ENCODE results near the gene SASH1. TPM values are rescaled to one million over a fixed set of nuclear protein-coding genes. Genes with fewer than 3 reads are reported as not detected.

SASH1 gene
- total and polyA plus RNA-seq, 9 donors: 31.7 to 67.0 (median 42.5) TPM

GRCh38 chr6:148325316-148326068 lies 17.1 kb upstream of the SASH1 start:
- no peaks in the 10 kb centered on the region for H3K36me3 ChIP-seq (ENCODE audit: control insufficient read depth, insufficient read depth, low read length)
- WGBS (ENCODE audit: insufficient coverage): 97% methylated on average over 5 of the region's 11 CpGs
- H3K27ac ChIP-seq (ENCODE audit: low read length): no peak overlapping the region
- H3K9me3 ChIP-seq (replicated peaks; ENCODE audit: control insufficient read depth, low read depth, low read length): no peaks in the 10 kb centered on the region
- peaks cover under 1% of the 10 kb centered on the region for H3K27me3 ChIP-seq (ENCODE audit: control insufficient read depth, insufficient read depth, low read length)
- no peaks in the 10 kb centered on the region for H3K4me1 ChIP-seq (ENCODE audit: control insufficient read depth, insufficient read depth, low read length)
- no peak overlapping the region for H3K4me3 ChIP-seq (ENCODE audit: low read length)
- DNase-seq: no peak

DNA sequence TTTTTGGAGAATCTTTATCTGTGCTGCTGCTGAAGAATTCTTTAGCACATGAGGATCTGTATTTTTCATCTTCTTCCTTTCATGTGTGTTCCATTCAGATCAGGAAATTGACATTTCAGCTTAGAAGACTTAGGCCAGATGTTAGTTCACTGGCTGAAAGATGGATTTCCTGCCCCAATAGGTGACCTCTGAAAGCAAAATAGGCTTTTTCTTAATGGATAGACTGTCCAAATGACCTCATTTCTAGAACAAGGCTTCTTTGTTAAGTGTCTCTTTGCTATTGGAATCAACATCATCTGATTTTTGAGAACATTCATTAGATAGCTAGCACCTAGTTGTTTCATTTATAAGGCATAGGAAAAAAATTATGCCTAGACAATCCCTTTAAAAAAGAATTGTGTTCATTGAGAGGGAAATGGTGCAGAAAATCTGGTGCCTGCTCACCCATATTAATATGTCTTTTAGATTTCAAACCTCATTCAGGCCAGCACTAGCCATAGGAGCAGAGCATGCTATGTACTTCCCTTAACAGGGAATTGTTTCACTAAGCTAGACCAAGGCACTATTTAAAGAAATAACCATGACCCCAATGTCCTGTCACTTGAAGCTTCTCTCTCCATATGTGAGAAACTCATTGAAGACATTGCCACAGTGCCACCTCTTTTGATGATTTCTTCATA lies 13.6 kb upstream of the SASH1 start:
- Histone ChIP-seq H3K4me3 (ENCODE audit: low read length) (no peak overlapping the region), H3K9me3 (replicated peaks; ENCODE audit: control insufficient read depth, low read depth, low read length) (no peaks in the 10 kb centered on the region), H3K36me3 (ENCODE audit: control insufficient read depth, insufficient read depth, low read length) (no peaks in the 10 kb centered on the region), H3K27me3 (ENCODE audit: control insufficient read depth, insufficient read depth, low read length) (peaks cover 2% of the 10 kb centered on the region), H3K27ac (ENCODE audit: low read length) (peak overlapping the region; percentile 23), H3K4me1 (ENCODE audit: control insufficient read depth, insufficient read depth, low read length) (no peaks in the 10 kb centered on the region)
- peak; percentile 40 for DNase-seq

GRCh38 chr6:148329596-148330381 lies 12.8 kb upstream of the SASH1 start:
- 80% methylated on average over 1 of the region's 7 CpGs for WGBS (ENCODE audit: insufficient coverage)
- Histone ChIP-seq H3K4me1 (ENCODE audit: control insufficient read depth, insufficient read depth, low read length) (no peaks in the 10 kb centered on the region), H3K4me3 (ENCODE audit: low read length) (no peak overlapping the region), H3K36me3 (ENCODE audit: control insufficient read depth, insufficient read depth, low read length) (no peaks in the 10 kb centered on the region), H3K27me3 (ENCODE audit: control insufficient read depth, insufficient read depth, low read length) (peaks cover 2% of the 10 kb centered on the region), H3K9me3 (replicated peaks; ENCODE audit: control insufficient read depth, low read depth, low read length) (no peaks in the 10 kb centered on the region), H3K27ac (ENCODE audit: low read length) (peak overlapping the region; percentile 47)
- DNase-seq: peak; percentile 51

GRCh38 chr6:148332088-148332487 lies 10.6 kb upstream of the SASH1 start:
- no peaks in the 10 kb centered on the region for H3K4me1 ChIP-seq (ENCODE audit: control insufficient read depth, insufficient read depth, low read length)
- no CpG with 5 or more reads among the region's 1 CpG for WGBS (ENCODE audit: insufficient coverage)
- H3K27me3 ChIP-seq (ENCODE audit: control insufficient read depth, insufficient read depth, low read length): peaks cover 2% of the 10 kb centered on the region
- no peaks in the 10 kb centered on the region for H3K9me3 ChIP-seq (replicated peaks; ENCODE audit: control insufficient read depth, low read depth, low read length)
- peak; percentile 62 for DNase-seq
- H3K4me3 ChIP-seq (ENCODE audit: low read length): no peak overlapping the region
- H3K36me3 ChIP-seq (ENCODE audit: control insufficient read depth, insufficient read depth, low read length): no peaks in the 10 kb centered on the region
- H3K27ac ChIP-seq (ENCODE audit: low read length): no peak overlapping the region

DNA sequence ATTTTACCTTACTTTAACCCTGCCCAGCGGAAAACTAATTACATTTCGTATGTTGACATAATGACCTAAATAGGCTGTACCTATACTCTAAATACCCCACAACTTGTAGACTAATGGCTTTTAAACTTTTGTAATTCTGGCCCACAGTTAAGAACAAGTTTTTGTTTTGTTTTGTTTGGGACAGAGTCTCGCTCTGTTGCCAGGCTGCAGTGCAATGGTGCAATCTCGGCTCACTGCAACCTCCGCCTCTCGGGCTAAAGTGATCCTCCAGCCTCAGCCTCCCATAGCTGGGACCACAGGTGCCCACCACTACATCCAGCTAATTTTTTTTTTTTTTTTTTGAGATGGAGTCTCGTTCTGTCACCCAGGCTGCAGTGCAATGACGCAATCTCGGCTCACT lies 5.7 kb upstream of the SASH1 start:
- no peaks in the 10 kb centered on the region for H3K36me3 ChIP-seq (ENCODE audit: control insufficient read depth, insufficient read depth, low read length)
- H3K27ac ChIP-seq (ENCODE audit: low read length): no peak overlapping the region
- no peak overlapping the region for H3K4me3 ChIP-seq (ENCODE audit: low read length)
- H3K9me3 ChIP-seq (replicated peaks; ENCODE audit: control insufficient read depth, low read depth, low read length): no peaks in the 10 kb centered on the region
- 100% methylated on average over 2 of the region's 9 CpGs for WGBS (ENCODE audit: insufficient coverage)
- H3K27me3 ChIP-seq (ENCODE audit: control insufficient read depth, insufficient read depth, low read length): no peaks in the 10 kb centered on the region
- DNase-seq: no peak
- peaks cover under 1% of the 10 kb centered on the region for H3K4me1 ChIP-seq (ENCODE audit: control insufficient read depth, insufficient read depth, low read length)

- H3K27ac ChIP-seq (ENCODE audit: low read length): no peak overlapping the region
- 95% methylated on average over 3 of the region's 5 CpGs for WGBS (ENCODE audit: insufficient coverage)
- H3K27me3 ChIP-seq (ENCODE audit: control insufficient read depth, insufficient read depth, low read length): peaks cover 2% of the 10 kb centered on the region
- no peak overlapping the region for H3K4me3 ChIP-seq (ENCODE audit: low read length)
- DNase-seq: no peak
- H3K4me1 ChIP-seq (ENCODE audit: control insufficient read depth, insufficient read depth, low read length): peaks cover 3% of the 10 kb centered on the region
- H3K36me3 ChIP-seq (ENCODE audit: control insufficient read depth, insufficient read depth, low read length): no peaks in the 10 kb centered on the region
- H3K9me3 ChIP-seq (replicated peaks; ENCODE audit: control insufficient read depth, low read depth, low read length): no peaks in the 10 kb centered on the region
Observed at GRCh38 chr6:148339766-148340165, 2.9 kb upstream of the SASH1 start.

DNA sequence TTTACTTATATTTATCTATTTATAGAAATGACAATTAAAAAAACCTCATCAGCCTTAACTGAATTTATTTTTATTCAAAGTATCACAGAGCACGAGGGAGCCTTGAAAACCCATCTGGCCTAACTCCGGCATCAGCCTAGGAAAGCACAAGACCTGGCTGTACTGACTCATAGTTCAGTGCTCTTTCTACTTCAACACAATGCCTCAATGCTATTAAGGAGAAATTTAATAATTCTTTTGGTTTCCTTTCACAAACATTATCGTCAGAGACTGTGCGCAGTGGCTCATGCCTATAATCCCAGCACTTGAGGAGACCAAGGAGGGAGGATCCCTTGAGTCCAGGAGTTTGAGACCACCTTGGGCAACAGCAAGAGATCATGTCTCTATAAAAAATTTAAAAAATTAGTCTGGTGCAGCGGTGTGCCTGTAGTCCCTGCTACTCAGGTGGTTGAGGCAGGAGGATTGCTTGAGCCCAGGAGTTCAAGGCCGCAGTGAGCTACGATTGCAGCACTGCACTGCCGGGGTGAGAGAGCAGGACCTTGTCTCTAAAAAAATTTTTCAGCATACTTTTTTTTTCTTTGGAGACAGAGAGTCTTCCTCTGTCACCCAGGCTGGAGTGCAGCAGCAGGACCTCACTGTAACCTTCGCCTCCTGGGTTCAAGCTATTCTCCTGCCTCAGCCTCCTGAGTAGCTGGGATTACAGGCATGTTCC lies 1.9 kb upstream of the SASH1 start:
- WGBS (ENCODE audit: insufficient coverage): 92% methylated on average over 7 of the region's 9 CpGs
- no peak overlapping the region for H3K27ac ChIP-seq (ENCODE audit: low read length)
- DNase-seq: no peak
- H3K9me3 ChIP-seq (replicated peaks; ENCODE audit: control insufficient read depth, low read depth, low read length): no peaks in the 10 kb centered on the region
- no peak overlapping the region for H3K4me3 ChIP-seq (ENCODE audit: low read length)
- H3K36me3 ChIP-seq (ENCODE audit: control insufficient read depth, insufficient read depth, low read length): no peaks in the 10 kb centered on the region
- peaks cover 3% of the 10 kb centered on the region for H3K4me1 ChIP-seq (ENCODE audit: control insufficient read depth, insufficient read depth, low read length)
- H3K27me3 ChIP-seq (ENCODE audit: control insufficient read depth, insufficient read depth, low read length): peaks cover 2% of the 10 kb centered on the region

DNA sequence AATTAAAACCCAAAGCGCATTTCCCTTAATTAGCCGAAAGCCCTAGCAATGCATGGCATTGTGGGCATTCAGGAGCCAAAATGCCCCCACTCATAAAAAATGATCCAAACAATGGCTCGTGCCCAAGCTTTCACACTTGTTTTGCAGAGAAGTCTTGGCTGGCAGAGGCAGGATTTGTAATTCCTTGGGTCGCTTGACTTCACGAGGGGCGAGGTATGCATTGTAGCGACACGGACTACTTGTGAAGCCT lies 613 bp upstream of the SASH1 start:
- no peaks in the 10 kb centered on the region for H3K9me3 ChIP-seq (replicated peaks; ENCODE audit: control insufficient read depth, low read depth, low read length)
- peak overlapping the region; percentile 73 for H3K4me3 ChIP-seq (ENCODE audit: low read length)
- no peak for DNase-seq
- 0% methylated on average over 6 of the region's 8 CpGs for WGBS (ENCODE audit: insufficient coverage)
- no peaks in the 10 kb centered on the region for H3K36me3 ChIP-seq (ENCODE audit: control insufficient read depth, insufficient read depth, low read length)
- H3K4me1 ChIP-seq (ENCODE audit: control insufficient read depth, insufficient read depth, low read length): peaks cover 3% of the 10 kb centered on the region
- H3K27me3 ChIP-seq (ENCODE audit: control insufficient read depth, insufficient read depth, low read length): peaks cover 2% of the 10 kb centered on the region
- peak overlapping the region; percentile 94 for H3K27ac ChIP-seq (ENCODE audit: low read length)

DNA sequence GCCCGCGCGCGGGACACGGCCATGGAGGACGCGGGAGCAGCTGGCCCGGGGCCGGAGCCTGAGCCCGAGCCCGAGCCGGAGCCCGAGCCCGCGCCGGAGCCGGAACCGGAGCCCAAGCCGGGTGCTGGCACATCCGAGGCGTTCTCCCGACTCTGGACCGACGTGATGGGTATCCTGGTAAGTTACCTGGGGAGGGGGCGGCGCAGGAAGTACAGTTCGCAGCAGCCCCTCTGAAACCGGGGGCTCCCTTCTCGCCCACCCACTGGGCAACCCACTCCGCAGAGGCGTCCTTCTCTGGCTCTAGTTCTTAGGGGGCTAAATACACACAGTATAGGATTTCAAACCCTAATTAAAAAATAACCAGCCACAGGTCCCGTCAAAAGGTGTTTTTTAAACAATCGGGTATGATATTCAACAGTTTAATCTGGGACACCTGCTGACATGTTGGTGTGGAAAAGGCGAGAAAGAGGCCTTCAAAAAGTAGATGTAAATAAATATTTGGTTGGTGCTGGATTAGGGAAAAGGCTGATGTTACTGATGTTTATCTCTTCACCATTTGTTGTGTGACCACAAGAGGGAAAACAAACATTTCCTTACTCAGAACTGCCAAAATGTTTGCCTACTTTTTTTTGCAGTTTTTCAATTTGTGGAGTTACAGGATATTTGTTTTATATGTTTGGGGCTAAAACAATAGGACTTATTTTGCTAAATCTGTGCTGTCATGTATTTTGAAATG lies 577 bp downstream of the SASH1 start:
- H3K4me1 ChIP-seq (ENCODE audit: control insufficient read depth, insufficient read depth, low read length): peaks cover 3% of the 10 kb centered on the region
- peak; percentile 33 for DNase-seq
- peaks cover 2% of the 10 kb centered on the region for H3K27me3 ChIP-seq (ENCODE audit: control insufficient read depth, insufficient read depth, low read length)
- no peaks in the 10 kb centered on the region for H3K36me3 ChIP-seq (ENCODE audit: control insufficient read depth, insufficient read depth, low read length)
- H3K9me3 ChIP-seq (replicated peaks; ENCODE audit: control insufficient read depth, low read depth, low read length): no peaks in the 10 kb centered on the region
- H3K27ac ChIP-seq (ENCODE audit: low read length): peak overlapping the region; percentile 77
- WGBS (ENCODE audit: insufficient coverage): 0% methylated on average over 21 of the region's 34 CpGs
- peak overlapping the region; percentile 73 for H3K4me3 ChIP-seq (ENCODE audit: low read length)
